Epithelial cell of proximal tubule (primary cell): ENCODE data around the gene CLEC2A. TPM values are rescaled to one million over a fixed set of nuclear protein-coding genes. Genes with fewer than 3 reads are reported as not detected.

Experiments
- DNase-seq: peaks from one replicate; pipeline ENCODE4 v3.0.0-alpha.2; 2011; ENCODE audit warnings: low read depth
- H3K4me3 ChIP-seq: 2 replicates; pipeline ENCODE4 v1.5.1; 2011; ENCODE audit warnings: low read depth, mild to moderate bottlenecking, low read length
- CTCF ChIP-seq: conservative IDR thresholded peaks from 2 replicates; pipeline ENCODE4 v1.5.1; 2012; ENCODE audit warnings: low read depth, mild to moderate bottlenecking, low read length
- total RNA-seq: library from RNA; depleted of rRNA; stranded (reverse); fragments of >200 nt; gene quantifications from 2 replicates; pipeline ENCODE4 v1.2.3, GENCODE V29; 2015

Gene CLEC2A
- total RNA-seq, 1 donor from 2014 or later, result not detected

- H3K4me3 ChIP-seq, result no peak overlapping the region
- no peak for TF ChIP-seq CTCF
- DNase-seq, result no peak
These were observed 16.6 kb upstream of the CLEC2A start for GRCh38 chr12:9948606-9949296.

DNA sequence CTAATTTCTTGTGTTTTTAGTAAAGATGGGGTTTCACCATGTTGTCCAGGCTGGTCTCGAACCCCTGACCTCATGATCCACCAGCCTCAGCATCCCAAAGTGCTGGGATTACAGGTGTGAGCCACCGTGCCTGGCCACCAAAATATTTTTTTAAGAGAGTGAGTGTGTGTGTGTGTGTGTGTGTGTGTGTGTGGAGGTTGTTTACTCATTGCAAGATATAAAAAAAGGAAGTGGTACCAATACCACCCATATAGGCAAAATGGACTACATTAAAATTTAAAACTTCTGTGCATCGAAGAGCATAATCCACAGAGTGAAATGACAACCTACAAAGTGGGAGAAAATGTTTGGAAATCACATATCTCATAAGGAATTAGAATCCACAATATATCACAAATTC is 15.5 kb upstream of the CLEC2A start:
- no peak for DNase-seq
- H3K4me3 ChIP-seq, result no peak overlapping the region
- TF ChIP-seq CTCF, result no peak

- no peak for DNase-seq
- TF ChIP-seq CTCF, result no peak
- H3K4me3 ChIP-seq, result no peak overlapping the region
These were observed 12.2 kb upstream of the CLEC2A start for GRCh38 chr12:9944391-9944790.

DNA sequence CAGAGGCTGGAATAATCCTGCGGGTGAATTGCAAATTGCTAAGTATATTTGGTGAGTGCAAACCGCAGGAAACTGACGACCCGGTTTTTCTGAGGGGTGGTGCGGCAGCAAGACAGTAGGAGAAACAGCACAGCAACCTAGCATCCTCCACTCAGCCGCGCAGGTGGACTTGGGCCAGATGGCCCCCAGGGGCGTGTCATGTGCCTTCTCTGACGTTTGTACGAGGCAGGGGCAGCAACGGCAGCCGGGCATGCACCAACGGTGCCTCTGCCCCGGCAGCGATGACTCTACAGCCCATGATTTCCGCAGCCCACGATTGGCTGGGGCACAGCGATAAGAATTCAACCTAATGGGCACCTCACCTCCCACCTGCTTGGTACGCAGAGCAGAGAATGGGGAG is 11.1 kb upstream of the CLEC2A start:
- no peak overlapping the region for H3K4me3 ChIP-seq
- DNase-seq, result no peak
- TF ChIP-seq CTCF, result no peak

DNA sequence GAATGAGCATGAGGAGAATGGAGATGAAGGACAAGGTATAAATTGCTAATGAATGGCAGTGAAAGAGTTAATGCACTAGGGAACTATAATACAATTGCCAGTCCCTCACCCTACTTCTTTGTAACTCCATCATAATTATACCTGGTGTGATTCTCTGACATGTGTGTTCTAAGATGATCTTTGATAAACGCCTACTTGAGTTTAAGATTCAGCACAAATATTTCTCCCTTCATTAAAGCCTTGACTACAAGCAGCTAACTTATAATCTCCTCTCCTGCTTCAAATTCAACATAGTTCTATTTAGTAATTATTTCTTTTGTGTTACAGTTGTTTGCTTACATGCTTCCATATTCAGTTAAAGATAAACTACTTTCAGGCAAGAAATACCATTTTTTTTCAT is 9.7 kb upstream of the CLEC2A start:
- no peak for DNase-seq
- no peak for TF ChIP-seq CTCF

DNA sequence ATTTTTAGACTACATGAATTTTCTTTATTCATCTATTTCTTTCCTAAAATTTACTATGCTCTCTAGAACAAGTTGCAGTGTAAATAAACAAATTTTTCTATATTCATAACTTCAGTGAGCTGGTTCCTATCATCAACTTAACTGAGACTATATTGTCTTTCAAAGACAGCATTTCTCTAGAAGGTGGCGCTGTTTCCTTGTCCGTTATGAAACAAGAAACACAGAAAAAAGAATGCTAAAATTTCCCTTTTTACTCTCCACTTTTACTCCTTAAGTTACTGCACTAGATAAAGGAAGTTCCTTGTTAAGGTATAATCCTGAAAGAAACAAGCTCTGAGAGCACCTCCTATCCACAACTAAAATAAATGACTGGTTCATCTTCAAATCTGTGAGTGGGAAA is 8.2 kb upstream of the CLEC2A start:
- TF ChIP-seq CTCF, result peak; percentile 37
- DNase-seq, result no peak
- no peak overlapping the region for H3K4me3 ChIP-seq

More for the DNA sequence above, 9.7 kb upstream of the CLEC2A start:
- no peak overlapping the region for H3K4me3 ChIP-seq

- no peak overlapping the region for H3K4me3 ChIP-seq
- no peak for TF ChIP-seq CTCF
- no peak for DNase-seq
These were observed 4.4 kb upstream of the CLEC2A start for GRCh38 chr12:9936591-9936990.
